Heart left ventricle (tissue), 16 donors: ENCODE results near the gene STX1B. TPM values are rescaled to one million over a fixed set of nuclear protein-coding genes. Genes with fewer than 3 reads are reported as not detected.

Experiments used
- ATAC-seq, 4 donors: fragments of 200-7000 bp; cut with Tn5 transposase; one replicate each; pipeline ENCODE4 v1.9.1; 2020 to 2022; ENCODE audit warnings: moderate library complexity in 4 of 4, mild to moderate bottlenecking in 3 of 4, moderate number of reproducible peaks in 1 of 4
- DNase-seq, 5 donors: peaks; one replicate each; pipeline ENCODE4 v3.0.0-alpha.2; 2020
- H3K27ac ChIP-seq, 12 donors: fragments of 200-600 bp; sonication (generic) in 4 of 12; one replicate each; pipeline versions ENCODE4 v1.5.0 to v1.8.0; 2016 to 2022; ENCODE audit warnings: mild to moderate bottlenecking in 2 of 12
- H3K27me3 ChIP-seq, 9 donors: fragments of 200-600 bp; sonication (generic) in 2 of 9; one replicate each; pipeline versions ENCODE4 v1.5.1 to v1.8.0; 2016 to 2022; ENCODE audit warnings: mild to moderate bottlenecking in 3 of 9
- H3K36me3 ChIP-seq, 9 donors: fragments of 200-600 bp; sonication (generic) in 2 of 9; one replicate each; pipeline versions ENCODE4 v1.5.0 to v1.8.0; 2018 to 2022; ENCODE audit warnings: mild to moderate bottlenecking in 2 of 9
- H3K4me1 ChIP-seq, 12 donors: fragments of 200-600 bp; sonication (generic) in 4 of 12; one replicate each; pipeline versions ENCODE4 v1.5.0 to v1.8.0; 2016 to 2022; ENCODE audit warnings: mild to moderate bottlenecking in 3 of 12
- H3K4me3 ChIP-seq, 12 donors: fragments of 200-600 bp; sonication (generic) in 4 of 12; one replicate each; pipeline versions ENCODE4 v1.5.0 to v1.8.0; 2017 to 2022; ENCODE audit warnings: mild to moderate bottlenecking in 9 of 12, moderate library complexity in 4 of 12
- H3K9me3 ChIP-seq, 12 donors: fragments of 200-600 bp; sonication (generic) in 4 of 12; one replicate each; pipeline versions ENCODE4 v1.5.0 to v1.8.0; 2016 to 2022; ENCODE audit warnings: mild to moderate bottlenecking in 1 of 12
- CTCF ChIP-seq, 12 donors: fragments of 200-600 bp; sonication (generic) in 4 of 12; IDR thresholded peaks; one replicate each; pipeline versions ENCODE4 v1.5.0 to v1.8.0; 2018 to 2022; ENCODE audit warnings: antibody characterized with exemption in 12 of 12, mild to moderate bottlenecking in 5 of 12
- POLR2A ChIP-seq, 2 donors: fragments of 450-650 bp; IDR thresholded peaks; one replicate each; pipeline ENCODE4 v1.6.1; 2017; ENCODE audit warnings: antibody characterized with exemption in 2 of 2, mild to moderate bottlenecking in 2 of 2, moderate library complexity in 2 of 2
- WGBS, 4 donors: extraction: QIAGEN DNeasy Blood & Tissue Kit in 2 of 4; methylation state at CpG; one replicate each; pipeline versions ENCODE4 v1.1.5 to v1.1.7; 2013 to 2018; 5-methylcytosine and 5-hydroxymethylcytosine counted together
- intact Hi-C, 10 donors: fragments of 100-400 bp; cut with DNase I; formaldehyde crosslinking; loops; one replicate each; pipeline versions ENCODE4 v1.11.1 to v1.14.2; 2022
- polyA plus RNA-seq, 2 donors: library from polyadenylated mRNA; stranded (reverse); fragments of 200-250 nt; gene quantifications; one replicate each; pipeline ENCODE4 v1.2.3, GENCODE V29; 2013
- total RNA-seq, 9 donors: library from RNA; depleted of rRNA in 2 of 9; stranded (reverse); fragments of >200 nt in 2 of 9; fragmentation: NEBNext Ultra II Directional in 3 of 9; extraction: Animal tissue kit (Norgen Biotek cat#: 25700) in 3 of 9; gene quantifications; one replicate each; pipeline versions ENCODE4 v1.1.0 to v1.2.4, GENCODE V29; 2016 to 2023
- donor health status: ischemic (EF 13 %, LVEDD 7.1; RV severe dilation, severe dysfunction).
- donor health status: healthy with polysubstance abuse.
- donor health status: DM: no; HTN: yes; CAD: no.
- donor health status: DM: no; HTN: no; CAD: no.
- donor health status: ischemic (EF 25% LVEDD 6.9; RV normal size, moderate dysfunction).
- donor health status: ischemic (EF 25% LVEDD 5.7; RV mildly dilated, moderate dysfunction).
- donor health status: healthy.
- donor health status: DM: yes; HTN: yes; CAD: no.
- donor health status: ischemic (EF 35%, LVEDD 5.7; RV mildly dilated, moderate dysfunction).
- donor health status: nonischemic (EF 11% LVEDD 7.7; RV severe dilation, severe dysfunction).
- donor health status: DM: yes; HTN: yes; CAD: no.
- donor health status: PGD.
- donor health status: ischemic (EF 29% LVEDD 5.4; RV normal size, mild dysfunction).
- donor health status: nonischemic (EF 23%, LVEDD 6.1; RV moderate dilation, normal function).

The STX1B gene
- total and polyA plus RNA-seq, 11 donors, result 0.20 to 2.1 (median 0.82) TPM

- no peak for DNase-seq
- no peak for ATAC-seq
These were observed 4.4 kb downstream of the STX1B start for GRCh38 chr16:31006086-31006385.

DNA sequence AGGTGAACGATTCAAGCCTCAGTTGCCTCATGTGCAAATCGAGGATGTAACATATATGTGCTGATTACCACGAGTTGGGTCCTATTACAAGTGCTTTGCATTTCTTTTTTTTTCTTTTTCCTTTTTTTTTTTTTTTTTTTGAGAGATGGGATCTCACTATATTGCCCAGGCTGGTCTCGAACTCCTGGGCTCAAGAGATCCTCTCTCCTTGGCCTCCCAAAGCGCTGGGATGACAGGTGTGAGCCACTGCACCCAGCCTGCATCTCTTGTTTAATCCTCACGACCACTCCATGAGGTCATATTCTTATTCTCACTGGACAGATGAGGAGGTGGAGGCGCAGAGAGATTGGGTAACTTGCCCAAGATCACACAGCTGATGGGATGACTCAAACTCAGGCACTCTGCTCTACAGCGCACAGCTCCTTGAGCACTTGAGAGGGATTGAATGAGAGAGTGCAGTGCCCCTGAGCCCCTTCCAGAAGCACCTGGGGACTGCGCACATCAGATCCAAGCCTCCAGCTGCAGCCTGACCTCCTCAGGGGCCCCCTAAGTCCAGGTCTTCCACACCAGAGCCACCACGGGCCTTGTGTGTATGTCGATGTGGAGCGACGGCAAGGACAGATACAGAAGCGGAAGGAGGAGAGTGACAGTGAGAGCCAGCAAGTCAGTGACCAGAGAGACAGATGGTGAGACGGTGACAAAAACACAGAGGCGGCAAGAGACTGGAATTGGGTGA lies 4.9 kb downstream of the STX1B start:
- no peaks in the 10 kb centered on the region for H3K9me3 ChIP-seq
- peaks cover 9 to 32% (median 26%) of the 10 kb centered on the region in 9 donors for H3K27me3 ChIP-seq
- DNase-seq (peak in 1 of 5 donors; percentile 16), ATAC-seq (no peak)
- H3K27ac ChIP-seq, result no peak overlapping the region
- intact Hi-C loops, result no loop called here
- WGBS, 4 donors, result 66 to 73% (median 71%) methylated on average over 15 to 16 of the region's 16 CpGs
- H3K36me3 ChIP-seq, result no peaks in the 10 kb centered on the region
- peaks cover 0 to 8% (median 0%) of the 10 kb centered on the region in 12 donors for H3K4me1 ChIP-seq
- H3K4me3 ChIP-seq, result no peak overlapping the region
- TF ChIP-seq POLR2A (IDR thresholded peaks at IDR 0.05) (no peak), CTCF (IDR thresholded peaks at IDR 0.05) (no peak)

More at GRCh38 chr16:31006086-31006385, 4.4 kb downstream of the STX1B start:
- intact Hi-C loops, result no loop called here
- H3K27ac ChIP-seq, result no peak overlapping the region
- peaks cover 13 to 37% (median 31%) of the 10 kb centered on the region in 9 donors for H3K27me3 ChIP-seq
- no peak for TF ChIP-seq CTCF (IDR thresholded peaks at IDR 0.05)
- no peak for TF ChIP-seq POLR2A (IDR thresholded peaks at IDR 0.05)
- H3K36me3 ChIP-seq, result no peaks in the 10 kb centered on the region
- no peaks in the 10 kb centered on the region for H3K9me3 ChIP-seq
- WGBS, 4 donors, result 53 to 61% (median 55%) methylated on average over 7 of the region's 7 CpGs
- H3K4me3 ChIP-seq, result no peak overlapping the region
- H3K4me1 ChIP-seq, result peaks cover 0 to 12% (median 0%) of the 10 kb centered on the region in 12 donors

- intact Hi-C loops, result no loop called here
- ATAC-seq (no peak), DNase-seq (no peak)
- H3K27ac ChIP-seq, result no peak overlapping the region
- no peaks in the 10 kb centered on the region for H3K9me3 ChIP-seq
- no peaks in the 10 kb centered on the region for H3K36me3 ChIP-seq
- H3K4me1 ChIP-seq, result peaks cover 0 to 7% (median 0%) of the 10 kb centered on the region in 12 donors
- peaks cover 5 to 27% (median 20%) of the 10 kb centered on the region in 9 donors for H3K27me3 ChIP-seq
- no peak overlapping the region for H3K4me3 ChIP-seq
- TF ChIP-seq CTCF (IDR thresholded peaks at IDR 0.05) (no peak), POLR2A (IDR thresholded peaks at IDR 0.05) (no peak)
- WGBS, 4 donors, result 71 to 88% (median 81%) methylated on average over 2 of the region's 2 CpGs
These were observed 5.8 kb downstream of the STX1B start for GRCh38 chr16:31004658-31005057.

DNA sequence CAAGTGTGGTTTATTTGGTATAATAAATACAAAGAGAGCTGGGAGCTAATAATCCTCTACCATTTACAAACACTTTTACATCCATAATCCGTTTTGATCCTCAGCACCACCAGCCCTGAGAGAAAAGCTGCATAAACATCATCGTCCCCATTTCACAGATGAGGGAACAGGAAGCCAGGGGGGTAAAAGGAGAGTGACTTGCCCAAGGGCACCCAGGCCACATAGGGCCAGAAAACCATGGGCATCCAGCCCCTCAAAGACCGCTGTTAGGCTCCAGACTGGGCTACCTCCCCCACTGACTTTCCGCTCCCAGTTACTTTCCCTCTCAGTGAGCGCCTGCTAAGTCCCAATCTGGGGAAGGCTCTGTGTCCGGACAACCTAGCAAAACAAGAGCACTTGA lies 6.7 kb downstream of the STX1B start:
- no peak overlapping the region for H3K27ac ChIP-seq
- DNase-seq (peak in 1 of 5 donors; percentile 2), ATAC-seq (no peak)
- H3K36me3 ChIP-seq, result no peaks in the 10 kb centered on the region
- peaks cover 0 to 18% (median 12%) of the 10 kb centered on the region in 9 donors for H3K27me3 ChIP-seq
- WGBS, 4 donors, result 85 to 90% (median 88%) methylated on average over 6 of the region's 6 CpGs
- TF ChIP-seq CTCF (IDR thresholded peaks at IDR 0.05), result no peak
- no peak for TF ChIP-seq POLR2A (IDR thresholded peaks at IDR 0.05)
- no peak overlapping the region for H3K4me3 ChIP-seq
- peaks cover 0 to 9% (median 0%) of the 10 kb centered on the region in 12 donors for H3K4me1 ChIP-seq
- intact Hi-C loops, result no loop called here
- no peaks in the 10 kb centered on the region for H3K9me3 ChIP-seq
